Endothelial cell of umbilical vein (primary cell): Measurements from ENCODE around the gene MOBP. TPM values are rescaled to one million over a fixed set of nuclear protein-coding genes. Genes with fewer than 3 reads are reported as not detected.

ENCODE experiments used
- BruUV-seq: library from RNA; stranded (reverse); fragments of 400-500 nt; replicated peaks from 2 replicates; lab custom pipeline; 2021; lab: Mats Ljungman, UMichigan
- CTCF ChIA-PET: fragments of 300-600, 350-600 bp; sonication (Branson Sonifier 250); formaldehyde crosslinking; loops from one replicate; lab custom pipeline; 2021; ENCODE audit warnings: antibody characterized with exemption, inconsistent platforms; lab: Charles Lee
- POLR2A ChIA-PET: fragments of 300-600, 350-600 bp; sonication (Branson Sonifier 250); formaldehyde crosslinking; loops from one replicate; lab custom pipeline; 2021; ENCODE audit warnings: antibody characterized with exemption, inconsistent platforms; lab: Charles Lee
- DNase-seq: peaks from one replicate; pipeline ENCODE4 v3.0.0-alpha.2; 2011; ENCODE audit warnings: low read depth, low spot score
- FAIRE-seq: peaks from 2 replicates; lab custom pipeline; 2011; peaks lifted over from hg19 to GRCh38; lab: Jason Lieb, UNC
- H2AFZ ChIP-seq: 2 replicates; pipeline ENCODE4 v1.6.0; 2012; ENCODE audit warnings: low read depth, low read length, control low read depth, inconsistent platforms
- H3K27ac ChIP-seq: 2 replicates; pipeline ENCODE4 v1.5.1; 2011; ENCODE audit warnings: low read depth, mild to moderate bottlenecking, control low read depth, low read length, moderate library complexity; ENCODE audit not compliant: insufficient read depth
- H3K27me3 ChIP-seq, 2 experiments: 2 replicates each; pipeline versions ENCODE4 v1.6.0 to v1.6.1; 2011; ENCODE audit warnings: low read length in 2 of 2, mixed read lengths in 1 of 2; ENCODE audit not compliant: control insufficient read depth in 2 of 2, insufficient read depth in 2 of 2
- H3K36me3 ChIP-seq, 2 experiments: 2 replicates in 1 of 2; 3 replicates in 1 of 2; pipeline ENCODE4 v1.5.1; 2011; ENCODE audit warnings: low read length in 2 of 2, mild to moderate bottlenecking in 1 of 2, moderate library complexity in 1 of 2; ENCODE audit not compliant: control insufficient read depth in 2 of 2, insufficient read depth in 2 of 2; ENCODE audit errors: extremely low read depth in 1 of 2
- H3K4me1 ChIP-seq: 3 replicates; pipeline ENCODE4 v1.5.1; 2011; ENCODE audit warnings: mild to moderate bottlenecking, low read length; ENCODE audit not compliant: control insufficient read depth, insufficient read depth; ENCODE audit errors: extremely low read depth
- H3K4me2 ChIP-seq: 2 replicates; pipeline ENCODE4 v1.6.1; 2011; ENCODE audit warnings: low read length, control low read depth, mixed read lengths; ENCODE audit not compliant: insufficient read depth
- H3K4me3 ChIP-seq, 3 experiments: fragments of 200-600 bp in 1 of 3; sonication (generic), shearing (Covaris generic) in 1 of 3; replicated peaks in 1 of 3; 2 replicates each; pipeline ENCODE4 v1.5.1; 2011 to 2016; ENCODE audit warnings: control low read depth in 3 of 3, low read length in 3 of 3, mild to moderate bottlenecking in 2 of 3, inconsistent platforms in 1 of 3, low read depth in 1 of 3, moderate library complexity in 1 of 3; ENCODE audit not compliant: insufficient read depth in 1 of 3
- H3K79me2 ChIP-seq: 2 replicates; pipeline ENCODE4 v1.6.0; 2012; ENCODE audit warnings: low read length, inconsistent platforms; ENCODE audit not compliant: control insufficient read depth, insufficient read depth
- H3K9ac ChIP-seq: replicated peaks from 2 replicates; pipeline ENCODE3; 2011; ENCODE audit warnings: low read length, control low read depth; ENCODE audit not compliant: insufficient read depth; ENCODE audit errors: extremely low read depth
- H3K9me1 ChIP-seq: replicated peaks from 3 replicates; pipeline ENCODE4 v1.6.0; 2011; ENCODE audit warnings: mild to moderate bottlenecking, low read length; ENCODE audit not compliant: control insufficient read depth, insufficient read depth; ENCODE audit errors: extremely low read depth
- H3K9me3 ChIP-seq: replicated peaks from 2 replicates; pipeline ENCODE4 v1.5.1; 2012; ENCODE audit warnings: low read length, inconsistent platforms; ENCODE audit not compliant: control insufficient read depth, insufficient read depth
- H4K20me1 ChIP-seq: replicated peaks from 2 replicates; pipeline ENCODE3; 2011; ENCODE audit warnings: mild to moderate bottlenecking, low read length; ENCODE audit not compliant: control insufficient read depth, insufficient read depth; ENCODE audit errors: extremely low read depth
- CTCF ChIP-seq, 2 donors: IDR thresholded peaks; 1 replicate in 1 of 2; 2 replicates in 1 of 2; pipeline ENCODE4 v1.5.1; 2011; ENCODE audit warnings: low read length in 2 of 2, mild to moderate bottlenecking in 2 of 2, moderate library complexity in 2 of 2, control low read depth in 1 of 2, inconsistent platforms in 1 of 2, low read depth in 1 of 2; ENCODE audit not compliant: insufficient read depth in 1 of 2; ENCODE audit errors: extremely low read depth in 1 of 2
- EZH2 ChIP-seq: IDR thresholded peaks from 2 replicates; pipeline ENCODE4 v1.6.1; 2012; ENCODE audit warnings: borderline replicate concordance, low read depth, mild to moderate bottlenecking, moderate library complexity, low read length, inconsistent platforms; ENCODE audit not compliant: severe bottlenecking
- FOS ChIP-seq: IDR thresholded peaks from 2 replicates; pipeline ENCODE4 v1.6.1; 2011; ENCODE audit warnings: mild to moderate bottlenecking, low read length, moderate library complexity, borderline replicate concordance; ENCODE audit not compliant: insufficient read depth
- GATA2 ChIP-seq: IDR thresholded peaks from 2 replicates; pipeline ENCODE4 v1.7.0; 2011; ENCODE audit warnings: low read depth, mild to moderate bottlenecking, moderate library complexity, mixed read lengths, low read length; ENCODE audit not compliant: insufficient read length, insufficient read depth
- JUN ChIP-seq: IDR thresholded peaks from 2 replicates; pipeline ENCODE4 v1.6.1; 2011; ENCODE audit warnings: borderline replicate concordance, low read depth; ENCODE audit not compliant: insufficient read length, insufficient read depth
- MAX ChIP-seq: IDR thresholded peaks from 2 replicates; pipeline ENCODE4 v1.6.1; 2011; ENCODE audit not compliant: insufficient read depth, insufficient read length
- MYC ChIP-seq: IDR thresholded peaks from one replicate; pipeline ENCODE4 v1.6.1; 2011; ENCODE audit warnings: mild to moderate bottlenecking, low read depth, low read length
- POLR2A ChIP-seq: IDR thresholded peaks from 2 replicates; pipeline ENCODE4 v1.6.1; 2012; ENCODE audit warnings: low read depth, mild to moderate bottlenecking, control low read depth, low read length
- POLR2AphosphoS5 ChIP-seq: IDR thresholded peaks from 2 replicates; pipeline ENCODE4 v1.6.1; 2012; ENCODE audit warnings: low read depth, mild to moderate bottlenecking, control low read depth, low read length, moderate library complexity; ENCODE audit not compliant: insufficient read depth
- dilution Hi-C: fragments of 300-500 bp; cut with MboI; formaldehyde crosslinking; loops from one replicate; pipeline ENCODE4 v1.15.0; 2019; ENCODE audit warnings: low sequenced_read_pairs; ENCODE audit not compliant: extremely low pct_ligation_motif_present
- intact Hi-C: fragments of 100-400 bp; cut with micrococcal nuclease; formaldehyde crosslinking; loops from one replicate; pipeline ENCODE4 v1.10.0; 2022
- polyA plus RNA-seq, 4 experiments: library from polyadenylated mRNA; depleted of rRNA in 3 of 4; stranded (reverse) in 3 of 4; unstranded in 1 of 4; fragments of >200 nt; gene quantifications; 2 replicates each; pipeline versions ENCODE4 v1.2.1 to v1.2.3, GENCODE V29; 2011 to 2012; ENCODE audit warnings: missing spikeins in 1 of 4
- total RNA-seq: library from RNA; stranded (reverse); gene quantifications from 2 replicates; pipeline ENCODE4 v1.2.3, GENCODE V29; 2021

MOBP gene
- total and polyA plus RNA-seq, 2 donors (not counting 3 experiments of a cell fraction or from before 2014, with no cell fraction given) = 2.0 to 2.3 TPM

GRCh38 chr3:39528844-39529243 is 61.4 kb downstream of the MOBP start:
- H3K27ac ChIP-seq = no peak overlapping the region
- H3K4me1 ChIP-seq = peaks cover 27% of the 10 kb centered on the region
- H3K9me3 ChIP-seq = peaks cover 3% of the 10 kb centered on the region
- intact Hi-C loops = no loop called here
- dilution Hi-C loops = no loop called here
- H3K9me1 ChIP-seq = no peaks in the 10 kb centered on the region
- H4K20me1 ChIP-seq = no peaks in the 10 kb centered on the region
- BruUV-seq = no TSS peak
- no peak overlapping the region for H3K9ac ChIP-seq
- no peak for DNase-seq
- CTCF ChIA-PET = interaction anchor here (0.7 to 1.3 kb wide), 2 partner anchors 13 to 30 kb away, joined by 3 read pairs; no protein-coding TSS in a partner anchor
- H3K79me2 ChIP-seq = no peaks in the 10 kb centered on the region
- FAIRE-seq = no peak
- POLR2A ChIA-PET = no interaction called here
- no peak overlapping the region for H3K4me2 ChIP-seq
- H3K36me3 ChIP-seq = no peaks in the 10 kb centered on the region
- H3K27me3 ChIP-seq = no peaks in the 10 kb centered on the region
- H2AFZ ChIP-seq = no peak overlapping the region
- TF ChIP-seq EZH2 (no peak), GATA2 (no peak), CTCF (IDR thresholded peaks at IDR 0.05; ENCODE audit: extremely low read depth in 1 of 2, insufficient read depth in 1 of 2, low read depth in 1 of 2, low read length in 2 of 2) (no peak), MYC (no peak), POLR2AphosphoS5 (no peak), JUN (no peak), POLR2A (no peak), FOS (no peak), MAX (no peak)
- H3K4me3 ChIP-seq = no peak overlapping the region
